Testis (tissue), 2 donors: ENCODE measurements around the gene ATG16L1.

Source experiments
- POLR2A ChIP-seq: fragments of 450-650 bp; IDR thresholded peaks from one replicate; pipeline ENCODE4 v1.6.1; 2017; ENCODE audit warnings: antibody characterized with exemption, mild to moderate bottlenecking, moderate library complexity
- TF ChIP-seq, protein P1 (sequence below), 3 experiments: fragments of 450-650 bp in 2 of 3; fragments of 200-600 bp in 1 of 3; sonication (generic) in 1 of 3; IDR thresholded peaks; one replicate each; pipeline ENCODE4 v1.5.1; 2016 to 2019; ENCODE audit warnings: antibody characterized with exemption in 3 of 3, mild to moderate bottlenecking in 2 of 3, moderate library complexity in 1 of 3

DNA sequence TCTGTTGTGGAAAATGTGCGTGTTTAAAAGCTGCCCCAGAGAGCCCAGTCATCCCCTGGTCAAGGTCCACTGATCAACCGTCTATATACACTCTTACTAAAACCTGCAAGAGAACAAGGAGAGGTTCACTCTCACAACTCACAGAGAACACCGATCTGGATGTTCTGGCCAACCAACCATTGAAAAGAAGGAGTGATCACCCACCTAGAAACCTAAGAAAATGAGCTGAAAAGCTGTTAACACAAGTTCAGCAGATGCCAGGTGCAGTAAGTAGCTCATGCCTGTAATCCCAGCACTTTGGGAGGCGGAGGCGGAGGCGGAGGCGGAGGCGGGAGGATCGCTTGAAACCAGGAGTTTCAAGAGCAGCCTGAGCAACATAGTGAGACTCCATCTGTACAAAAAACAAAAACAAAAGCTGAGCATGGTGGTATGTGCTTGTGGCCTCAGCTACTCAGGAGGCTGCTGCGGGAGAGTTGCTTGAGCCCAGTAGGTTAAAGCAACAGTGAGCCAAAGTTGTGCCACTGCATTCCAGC is 14.5 kb downstream of the ATG16L1 start:
- TF ChIP-seq, protein P1, sequence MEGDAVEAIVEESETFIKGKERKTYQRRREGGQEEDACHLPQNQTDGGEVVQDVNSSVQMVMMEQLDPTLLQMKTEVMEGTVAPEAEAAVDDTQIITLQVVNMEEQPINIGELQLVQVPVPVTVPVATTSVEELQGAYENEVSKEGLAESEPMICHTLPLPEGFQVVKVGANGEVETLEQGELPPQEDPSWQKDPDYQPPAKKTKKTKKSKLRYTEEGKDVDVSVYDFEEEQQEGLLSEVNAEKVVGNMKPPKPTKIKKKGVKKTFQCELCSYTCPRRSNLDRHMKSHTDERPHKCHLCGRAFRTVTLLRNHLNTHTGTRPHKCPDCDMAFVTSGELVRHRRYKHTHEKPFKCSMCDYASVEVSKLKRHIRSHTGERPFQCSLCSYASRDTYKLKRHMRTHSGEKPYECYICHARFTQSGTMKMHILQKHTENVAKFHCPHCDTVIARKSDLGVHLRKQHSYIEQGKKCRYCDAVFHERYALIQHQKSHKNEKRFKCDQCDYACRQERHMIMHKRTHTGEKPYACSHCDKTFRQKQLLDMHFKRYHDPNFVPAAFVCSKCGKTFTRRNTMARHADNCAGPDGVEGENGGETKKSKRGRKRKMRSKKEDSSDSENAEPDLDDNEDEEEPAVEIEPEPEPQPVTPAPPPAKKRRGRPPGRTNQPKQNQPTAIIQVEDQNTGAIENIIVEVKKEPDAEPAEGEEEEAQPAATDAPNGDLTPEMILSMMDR (IDR thresholded peaks at IDR 0.05): no peak
- TF ChIP-seq POLR2A: no peak
